GM12878 (cell line): ENCODE measurements around the gene PIK3R5. TPM values are rescaled to one million over a fixed set of nuclear protein-coding genes. Genes with fewer than 3 reads are reported as not detected.
A peak's percentile ranks its signal among the peaks of the same experiment; 100 is the strongest.

ENCODE experiments used
- BACH1 ChIP-seq: fragments of 450-650 bp; IDR thresholded peaks from 2 replicates; pipeline ENCODE4 v1.6.1; 2017; ENCODE audit warnings: mild to moderate bottlenecking, borderline replicate concordance
- BHLHE40 ChIP-seq, 2 experiments: fragments of 450-650 bp in 1 of 2; IDR thresholded peaks; 2 replicates each; pipeline ENCODE4 v1.6.1; 2011 to 2017; ENCODE audit warnings: low read depth in 2 of 2, borderline replicate concordance in 1 of 2, improper control_type of control experiment in 1 of 2, low read length in 1 of 2, mild to moderate bottlenecking in 1 of 2
- CBX3 ChIP-seq: fragments of 200-600 bp; sonication (generic); IDR thresholded peaks from 2 replicates; pipeline ENCODE4 v1.6.1; 2016; ENCODE audit warnings: low read depth, borderline replicate concordance
- CBX5 ChIP-seq: sonication (generic); IDR thresholded peaks from 2 replicates; pipeline ENCODE4 v1.6.1; 2016; ENCODE audit warnings: low read depth, moderate library complexity, mild to moderate bottlenecking, inconsistent platforms
- CREB1 ChIP-seq: IDR thresholded peaks from 2 replicates; pipeline ENCODE4 v1.6.1; 2012; ENCODE audit warnings: low read depth, mild to moderate bottlenecking, inconsistent platforms
- CREM ChIP-seq: IDR thresholded peaks from 2 replicates; pipeline ENCODE4 v1.6.1; 2014; ENCODE audit warnings: antibody characterized with exemption, low read depth
- EED ChIP-seq: sonication (generic); IDR thresholded peaks from 2 replicates; pipeline ENCODE4 v1.6.1; 2016; ENCODE audit warnings: antibody characterized with exemption, low read depth
- ESRRA ChIP-seq: IDR thresholded peaks from 2 replicates; pipeline ENCODE4 v1.6.1; 2012; ENCODE audit warnings: mild to moderate bottlenecking, low read length, improper control_type of control experiment
- GATAD2B ChIP-seq: fragments of 450-650 bp; conservative IDR thresholded peaks from 2 replicates; pipeline ENCODE4 v1.6.1; 2017; ENCODE audit warnings: low read depth, mild to moderate bottlenecking, moderate library complexity
- HDGF ChIP-seq: fragments of 450-650 bp; IDR thresholded peaks from 2 replicates; pipeline ENCODE4 v1.6.1; 2016; ENCODE audit warnings: antibody characterized with exemption
- IKZF2 ChIP-seq, 2 experiments: fragments of 450-650 bp; IDR thresholded peaks; 2 replicates each; pipeline ENCODE4 v1.6.1; 2017; ENCODE audit warnings: mild to moderate bottlenecking in 2 of 2, moderate library complexity in 2 of 2
- MAX ChIP-seq: IDR thresholded peaks from 2 replicates; pipeline ENCODE4 v1.6.1; 2012; ENCODE audit warnings: low read depth, low read length, improper control_type of control experiment
- MLLT1 ChIP-seq: fragments of 450-650 bp; IDR thresholded peaks from 2 replicates; pipeline ENCODE4 v1.6.1; 2016; ENCODE audit warnings: mild to moderate bottlenecking
- MYC ChIP-seq: IDR thresholded peaks from 2 replicates; pipeline ENCODE4 v1.6.1; 2011; ENCODE audit warnings: mild to moderate bottlenecking, low read length, moderate library complexity, inconsistent platforms; ENCODE audit not compliant: insufficient read depth, insufficient replicate concordance, insufficient read length, severe bottlenecking
- NR2C2 ChIP-seq: IDR thresholded peaks from 2 replicates; pipeline ENCODE4 v1.6.1; 2011; ENCODE audit warnings: borderline replicate concordance, low read depth; ENCODE audit not compliant: control insufficient read depth, insufficient read length
- NR2F1 ChIP-seq: fragments of 450-650 bp; conservative IDR thresholded peaks from 2 replicates; pipeline ENCODE4 v1.6.1; 2017; ENCODE audit warnings: mild to moderate bottlenecking
- PML ChIP-seq: IDR thresholded peaks from 2 replicates; pipeline ENCODE4 v1.6.1; 2012; ENCODE audit warnings: low read length, inconsistent platforms
- POLR2A ChIP-seq: IDR thresholded peaks from 2 replicates; pipeline ENCODE4 v1.6.1; 2011; ENCODE audit warnings: low read depth, mild to moderate bottlenecking, low read length
- POU2F2 ChIP-seq: IDR thresholded peaks from 3 replicates; pipeline ENCODE4 v1.6.1; 2011; ENCODE audit warnings: low read depth, mild to moderate bottlenecking, low read length, borderline replicate concordance
- RAD51 ChIP-seq: fragments of 450-650 bp; IDR thresholded peaks from 2 replicates; pipeline ENCODE4 v1.6.1; 2016; ENCODE audit warnings: moderate library complexity, mild to moderate bottlenecking, inconsistent platforms
- SPI1 ChIP-seq: IDR thresholded peaks from 2 replicates; pipeline ENCODE4 v1.6.1; 2011; ENCODE audit warnings: low read depth, mild to moderate bottlenecking, low read length, moderate library complexity, borderline replicate concordance; ENCODE audit not compliant: insufficient read depth
- SREBF1 ChIP-seq: IDR thresholded peaks from 2 replicates; pipeline ENCODE4 v1.6.1; 2012; ENCODE audit warnings: mild to moderate bottlenecking, low read length
- STAT3 ChIP-seq: IDR thresholded peaks from 2 replicates; pipeline ENCODE4 v1.6.1; 2011; ENCODE audit warnings: low read depth, low read length, improper control_type of control experiment
- SUZ12 ChIP-seq: fragments of 200-600 bp; sonication (generic); IDR thresholded peaks from one replicate; pipeline ENCODE4 v1.6.1; 2018; ENCODE audit warnings: antibody characterized with exemption, mild to moderate bottlenecking; ENCODE audit not compliant: unreplicated experiment
- TARDBP ChIP-seq: IDR thresholded peaks from 2 replicates; pipeline ENCODE4 v1.6.1; 2016; ENCODE audit warnings: borderline replicate concordance
- TCF3 ChIP-seq: IDR thresholded peaks from 2 replicates; pipeline ENCODE4 v1.6.1; 2012; ENCODE audit warnings: low read depth, mild to moderate bottlenecking, low read length, borderline replicate concordance; ENCODE audit not compliant: insufficient read depth
- ZBTB4 ChIP-seq: fragments of 450-650 bp; formaldehyde crosslinking; IDR thresholded peaks from 2 replicates; pipeline ENCODE4 v1.4.0; 2022; ENCODE audit warnings: mild to moderate bottlenecking, moderate library complexity
- ZNF207 ChIP-seq: fragments of 450-650 bp; IDR thresholded peaks from 2 replicates; pipeline ENCODE4 v1.6.1; 2014; ENCODE audit warnings: antibody characterized with exemption, mild to moderate bottlenecking, borderline replicate concordance
- ZNF384 ChIP-seq: IDR thresholded peaks from 2 replicates; pipeline ENCODE4 v1.6.1; 2012; ENCODE audit warnings: low read depth, mild to moderate bottlenecking, low read length, improper control_type of control experiment, borderline replicate concordance
- ZZZ3 ChIP-seq: IDR thresholded peaks from 2 replicates; pipeline ENCODE4 v1.6.1; 2011; ENCODE audit warnings: low read depth; ENCODE audit not compliant: control insufficient read depth, insufficient read length
- polyA plus RNA-seq, 11 experiments: library from polyadenylated mRNA; depleted of rRNA in 4 of 11; unstranded in 6 of 11; stranded (reverse) in 5 of 11; fragments of >200 nt; fragmentation: Nextera tagmentation in 4 of 11; fragmentation: Illumina TruSeq in 1 of 11; extraction: Ambion mirVana in 4 of 11; extraction: Trizol in 1 of 11; gene quantifications; 1 replicate in 1 of 11; 2 replicates in 10 of 11; pipeline versions ENCODE4 v1.2.1 to v1.2.3, GENCODE V29; 2011 to 2016; ENCODE audit warnings: inconsistent platforms in 2 of 11, missing spikeins in 2 of 11, low read depth in 1 of 11
- total RNA-seq, 4 experiments: library from RNA; depleted of rRNA in 3 of 4; stranded (reverse); fragments of >200 nt in 3 of 4; fragmentation: Illumina TruSeq in 1 of 4; extraction: Trizol in 1 of 4; gene quantifications; 2 replicates each; pipeline versions ENCODE4 v1.2.1 to v1.2.3, GENCODE V29; 2013 to 2021

The PIK3R5 gene
- total and polyA plus RNA-seq, 10 of the 15 experiments (the other 5 are each of a cell fraction or from before 2014, with no cell fraction given): 9.5 to 50.8 (median 35.5) TPM

GRCh38 chr17:8954339-8954738 lies 11.2 kb downstream of the PIK3R5 start (continued):
- TF ChIP-seq PML: no peak
- TF ChIP-seq MLLT1: peak; percentile 57; the same call in 1 of the 2 replicates
- TF ChIP-seq GATAD2B: 0 out of 2 replicates have a peak, but pooled peaks have one; percentile 22
- peak; percentile 68; the same call in 1 of the 2 replicates for TF ChIP-seq CREB1
- no peak for TF ChIP-seq MYC
- TF ChIP-seq TARDBP: no peak
- TF ChIP-seq BACH1: no peak
- TF ChIP-seq RAD51: no peak
- TF ChIP-seq TCF3: no peak
- TF ChIP-seq SUZ12: no peak
- TF ChIP-seq MAX: no peak
- TF ChIP-seq ZNF384: no peak
- 0 out of 2 replicates have a peak, but pooled peaks have one; percentile 16 for TF ChIP-seq HDGF
- TF ChIP-seq SPI1: peak; percentile 64; the same call in 1 of the 2 replicates
- no peak for TF ChIP-seq STAT3
- TF ChIP-seq CBX3: no peak
- TF ChIP-seq ZZZ3: no peak
- TF ChIP-seq ZNF207: no peak
- peak; percentile 74; the same call in 1 of the 2 replicates for TF ChIP-seq CBX5
- peak; percentile 31; the same call in 1 of the 2 replicates for TF ChIP-seq POLR2A
- 0 out of 3 replicates have a peak, but pooled peaks have one; percentile 49 for TF ChIP-seq POU2F2
- TF ChIP-seq BHLHE40 (IDR thresholded peaks at IDR 0.05; ENCODE audit: borderline replicate concordance in 1 of 2, low read depth in 2 of 2, low read length in 1 of 2): peak; percentile 93 to 95
- no peak for TF ChIP-seq ESRRA
- TF ChIP-seq CREM: peak; percentile 37
- peak; percentile 44 to 54; a peak in 3 of 4 replicates for TF ChIP-seq IKZF2 (IDR thresholded peaks at IDR 0.05)
- TF ChIP-seq NR2F1: 0 out of 2 replicates have a peak, but pooled peaks have one; percentile 27
- no peak for TF ChIP-seq NR2C2
- TF ChIP-seq SREBF1: no peak
- TF ChIP-seq EED: peak; percentile 60
- TF ChIP-seq ZBTB4 (CRISPR knock-in tag): no peak
